ENCODE results near the gene CHDH.

CHDH gene

GRCh38 chr3:53787016-53787415, 59.2 kb downstream of the CHDH start:
- no peak for DNase-seq

DNA sequence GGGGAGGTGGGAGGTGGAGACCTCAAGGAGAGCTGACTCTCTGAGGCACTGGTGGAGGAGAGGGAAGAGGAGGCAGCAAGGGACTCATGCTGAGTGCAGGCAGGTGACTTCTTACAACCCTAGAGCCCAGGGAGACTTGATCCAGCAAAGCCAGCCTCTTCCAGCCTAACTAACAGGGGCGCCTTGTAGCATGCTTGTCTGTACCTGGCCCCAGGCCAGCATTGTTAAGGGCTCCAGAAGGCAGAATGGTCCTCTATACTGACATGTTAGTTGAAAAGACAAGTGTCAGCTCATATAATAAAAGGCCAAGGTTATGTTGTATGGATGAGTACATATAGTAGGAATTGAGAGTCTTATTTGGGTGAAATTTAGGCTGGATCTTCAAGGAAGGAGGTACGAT, 65.4 kb downstream of the CHDH start:
- DNase-seq: no peak

- no peak for DNase-seq
Observed at GRCh38 chr3:53780171-53780570, 66.0 kb downstream of the CHDH start.

DNA sequence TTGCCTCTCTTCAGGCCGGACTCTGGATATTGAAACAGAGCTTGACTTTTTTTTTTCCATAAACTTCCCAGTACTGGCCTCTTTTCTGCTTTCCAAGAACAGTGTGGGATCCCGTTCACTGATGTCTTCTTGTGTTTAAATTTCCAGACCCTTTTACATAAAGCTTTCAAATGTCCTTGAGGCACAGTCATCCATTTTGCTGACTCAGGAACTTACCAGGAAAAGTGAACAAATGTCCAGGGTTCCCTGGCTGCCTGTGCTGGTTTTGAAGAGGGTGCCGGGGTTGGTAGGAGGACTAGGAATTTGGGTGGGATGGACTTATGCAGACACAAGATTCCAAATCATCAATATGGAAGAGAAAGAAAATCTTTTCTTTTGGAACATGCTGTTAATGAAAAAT, 68.1 kb downstream of the CHDH start:
- DNase-seq: no peak

- DNase-seq: no peak
Observed at GRCh38 chr3:53777468-53777867, 68.8 kb downstream of the CHDH start.

- no peak for DNase-seq
Observed at GRCh38 chr3:53776494-53777101, 69.6 kb downstream of the CHDH start.

DNA sequence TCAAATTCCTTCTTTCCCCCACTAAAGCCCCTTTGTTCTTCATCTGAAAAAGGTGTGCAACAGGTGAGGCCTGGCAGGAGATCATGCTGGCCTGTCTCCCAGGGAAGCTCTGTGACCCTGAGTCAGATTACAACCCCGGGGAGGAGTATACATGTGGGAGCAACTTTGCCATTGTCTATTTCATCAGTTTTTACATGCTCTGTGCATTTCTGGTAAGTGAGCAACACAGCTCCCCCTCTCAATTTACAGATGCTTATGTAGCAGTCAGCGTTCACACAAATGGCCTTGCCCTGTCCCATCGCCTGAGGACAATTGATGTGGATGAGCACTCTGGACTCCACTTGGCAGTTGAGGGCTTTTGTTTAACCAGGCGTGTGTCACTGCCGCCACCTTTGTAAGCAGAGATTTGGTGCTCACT, 70.4 kb downstream of the CHDH start:
- no peak for DNase-seq

DNA sequence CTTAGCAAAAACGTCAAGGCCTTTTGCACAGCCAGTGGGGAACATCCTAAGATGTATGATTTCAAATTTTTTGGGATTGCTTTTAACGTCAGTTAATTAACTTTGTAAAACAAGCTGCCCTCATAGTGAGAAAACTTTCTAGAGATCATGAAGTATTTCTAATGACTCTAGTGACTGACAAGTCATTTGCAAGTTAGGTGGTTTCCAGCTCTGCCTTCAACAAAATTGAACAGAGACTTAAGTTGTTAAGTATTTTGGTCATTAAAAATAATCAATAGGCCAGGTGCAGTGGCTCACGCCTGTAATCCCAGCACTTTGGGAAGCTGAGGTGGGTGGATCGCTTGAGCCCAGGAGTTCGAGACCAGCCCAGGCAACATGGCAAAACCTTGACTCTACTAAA, 71.2 kb downstream of the CHDH start:
- DNase-seq: no peak

- no peak for DNase-seq
Observed at GRCh38 chr3:53774414-53774813, 71.8 kb downstream of the CHDH start.

GRCh38 chr3:53773611-53774368, 72.4 kb downstream of the CHDH start:
- DNase-seq: no peak

- DNase-seq: no peak
Observed at GRCh38 chr3:53773021-53773436, 73.2 kb downstream of the CHDH start.

DNA sequence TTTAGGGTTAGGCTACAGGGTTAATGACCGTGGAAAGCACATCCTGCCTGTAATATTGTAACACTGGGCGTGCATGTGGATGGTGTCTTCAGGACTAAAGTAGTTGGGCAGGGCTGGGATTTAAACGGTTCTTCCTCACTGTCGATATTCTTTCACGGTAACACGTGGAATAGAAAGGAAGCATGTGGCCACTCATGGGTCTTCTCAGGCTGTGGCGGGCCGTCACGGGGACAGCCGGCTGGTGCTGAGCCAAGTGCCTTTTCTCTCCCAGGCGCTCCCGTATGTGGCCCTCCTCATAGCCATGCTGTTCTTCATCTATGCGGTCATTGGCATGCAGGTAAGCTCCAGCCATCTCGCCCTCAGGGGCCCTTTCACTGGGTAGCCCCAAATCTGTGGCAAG, 73.7 kb downstream of the CHDH start:
- no peak for DNase-seq

DNA sequence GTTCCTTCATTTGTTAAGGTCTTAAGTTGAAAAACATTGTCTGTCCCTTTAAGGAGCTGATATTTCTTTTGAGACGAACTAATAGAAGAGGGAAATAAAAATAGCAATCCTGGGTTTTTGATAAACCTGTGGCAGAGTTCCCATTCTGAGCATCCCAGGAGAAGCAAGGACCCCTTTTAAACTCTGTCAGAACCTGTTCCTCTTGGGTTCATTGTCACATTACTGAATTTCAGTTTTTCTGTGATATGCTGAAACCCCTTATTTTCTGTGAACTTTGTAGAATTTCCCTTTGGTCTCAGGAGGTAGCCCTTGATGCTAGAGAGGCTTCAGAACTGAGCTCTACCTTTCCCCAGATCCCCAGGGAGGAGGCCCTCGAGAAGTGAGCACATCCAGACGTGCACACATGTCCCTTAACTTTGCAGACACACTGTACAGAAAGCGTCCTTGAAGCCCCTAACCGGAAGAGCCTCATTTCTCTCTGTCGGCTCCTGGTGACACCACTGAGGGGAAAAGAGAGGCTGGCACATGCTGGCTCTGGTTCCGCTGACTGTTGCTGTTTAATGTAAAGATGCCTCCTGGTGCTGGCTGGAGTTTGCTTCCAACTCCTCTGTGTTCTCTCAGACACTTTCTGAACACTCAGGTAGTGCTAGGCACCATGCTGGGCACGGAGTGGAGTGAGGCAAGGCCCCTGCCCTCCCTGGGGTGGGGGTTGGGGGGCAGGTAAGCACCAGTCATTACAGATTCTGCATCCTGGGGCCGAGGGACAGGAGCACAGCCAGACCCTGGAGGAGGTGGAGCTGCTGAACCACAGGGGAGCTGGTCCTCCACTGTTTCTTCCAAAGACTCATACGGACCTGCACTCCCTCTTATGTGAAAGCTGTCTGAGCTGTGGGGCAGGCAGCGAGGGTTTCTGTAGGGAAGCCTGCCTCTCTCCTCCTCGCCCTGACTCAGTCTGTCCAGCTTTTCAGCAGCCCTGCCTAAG, 77.5 kb downstream of the CHDH start:
- no peak for DNase-seq

DNA sequence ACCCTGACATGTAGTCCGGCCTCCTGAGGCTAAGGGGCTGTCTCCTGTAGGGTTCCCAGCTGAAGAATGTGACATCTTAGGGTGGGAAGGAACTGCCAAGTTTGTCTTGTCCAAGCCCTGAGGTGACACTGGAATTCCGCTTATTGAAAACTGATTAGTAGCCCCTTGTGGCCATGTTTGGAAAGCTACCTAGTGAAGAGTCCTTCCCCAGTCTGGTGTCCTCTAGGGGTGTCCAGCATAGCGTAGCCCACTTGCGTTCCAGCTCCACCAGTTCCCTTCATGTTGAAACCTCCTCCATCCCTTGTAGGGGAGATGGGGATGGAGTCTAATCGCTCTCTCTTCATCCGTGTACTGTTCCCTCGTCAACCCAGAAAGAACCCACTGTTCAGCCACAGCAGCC, 79.5 kb downstream of the CHDH start:
- DNase-seq: no peak

DNA sequence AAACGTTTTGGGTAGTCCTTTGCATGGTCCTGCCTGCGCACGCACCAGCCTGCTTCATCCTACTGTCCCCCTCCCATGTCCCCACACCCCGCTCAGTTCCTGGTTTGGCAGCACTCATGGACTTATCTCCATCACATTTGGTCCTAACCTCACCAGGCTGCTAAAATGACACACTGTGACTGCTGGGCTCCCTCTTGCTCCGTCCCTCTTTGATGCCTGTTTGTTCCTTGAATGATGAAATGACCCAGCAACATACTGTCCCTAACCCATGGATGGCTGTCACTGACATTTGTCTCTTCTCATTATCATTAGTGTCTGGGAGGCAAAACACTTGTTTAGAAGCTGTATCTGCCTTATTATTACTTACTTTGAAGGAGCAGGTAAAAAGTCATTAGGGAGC, 80.5 kb downstream of the CHDH start:
- DNase-seq: no peak

DNA sequence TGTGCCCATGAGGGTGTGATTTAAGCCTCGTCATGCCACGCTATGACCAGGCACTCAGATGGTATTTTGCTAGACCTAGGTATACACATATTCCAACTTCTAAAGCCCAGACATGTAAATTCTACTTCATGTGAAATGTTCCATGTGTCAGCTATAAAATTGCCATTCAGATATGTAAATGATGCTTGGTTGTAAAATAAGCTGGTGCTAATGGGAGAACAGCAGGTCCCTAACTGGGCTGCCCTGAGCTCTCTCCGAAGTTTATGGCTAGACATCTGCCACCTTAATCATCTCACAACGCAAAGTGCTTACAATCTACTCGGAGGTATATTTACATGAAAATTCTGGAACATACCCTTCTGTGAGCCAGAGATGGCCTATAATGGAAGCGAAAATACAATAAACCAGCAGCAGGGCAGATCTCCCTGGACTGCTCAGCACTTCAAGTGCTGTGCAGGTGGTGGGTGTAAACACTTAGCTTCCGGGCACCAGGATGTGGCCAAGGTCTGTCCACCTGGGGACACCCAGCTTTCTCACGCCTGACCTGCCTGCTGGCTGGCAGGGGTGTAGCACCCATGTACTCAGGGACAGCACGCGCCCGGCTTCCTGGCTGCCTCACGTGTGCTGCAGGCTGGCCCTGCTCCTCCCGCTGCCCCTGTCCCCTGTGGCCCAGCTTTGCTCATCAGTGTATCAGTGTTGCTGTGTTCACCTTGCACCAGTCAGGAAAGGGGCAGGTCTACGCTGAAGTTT, 82.0 kb downstream of the CHDH start:
- DNase-seq: no peak

GRCh38 chr3:53763353-53763752, 82.9 kb downstream of the CHDH start:
- DNase-seq: no peak

Measured in CD4-positive, alpha-beta T cell treated with Interleukin-10 for 1 hour (primary cell).